D341Med (cell line): ENCODE measurements around the gene HDAC11.

Experiments used
- DNase-seq: peaks from one replicate; pipeline ENCODE4 v3.0.0; 2012; ENCODE audit warnings: low spot score

The HDAC11 gene

GRCh38 chr3:13544293-13544831 is 64.3 kb downstream of the HDAC11 start:
- no peak for DNase-seq

- no peak for DNase-seq
Observed at GRCh38 chr3:13544951-13545651, 65.0 kb downstream of the HDAC11 start.

GRCh38 chr3:13545952-13546454 is 65.9 kb downstream of the HDAC11 start:
- DNase-seq = no peak

- DNase-seq = no peak
Observed at GRCh38 chr3:13546667-13547171, 66.6 kb downstream of the HDAC11 start.

GRCh38 chr3:13547591-13548371 is 67.7 kb downstream of the HDAC11 start:
- DNase-seq = no peak

- DNase-seq = peak; percentile 79
Observed at GRCh38 chr3:13548696-13549622, 68.9 kb downstream of the HDAC11 start, which contains the start of gene FBLN2. TSS of gene FBLN2 (plus strand) at chr3:13549125. CDS start at chr3:13570356, 21,231 bp downstream.

- no peak for DNase-seq
Observed at GRCh38 chr3:13549623-13550422, 69.7 kb downstream of the HDAC11 start.

- DNase-seq = no peak
Observed at GRCh38 chr3:13550423-13550690, 70.3 kb downstream of the HDAC11 start.

- DNase-seq = no peak
Observed at GRCh38 chr3:13550791-13551360, 70.8 kb downstream of the HDAC11 start.

- no peak for DNase-seq
Observed at GRCh38 chr3:13552857-13553652, 72.9 kb downstream of the HDAC11 start.

GRCh38 chr3:13553686-13554085 is 73.6 kb downstream of the HDAC11 start:
- DNase-seq = no peak

GRCh38 chr3:13555753-13556152 is 75.6 kb downstream of the HDAC11 start:
- DNase-seq = no peak
